BE2C (cell line): ENCODE measurements around the gene C5orf47.

ENCODE experiments used
- DNase-seq: peaks from one replicate; pipeline ENCODE4 v3.0.0-alpha.2; 2020
- H3K27me3 ChIP-seq: fragments of 250-450 bp; sonication (Bioruptor Pico); 2 replicates; pipeline ENCODE4 v1.5.1; 2020; ENCODE audit warnings: mild to moderate bottlenecking
- H3K36me3 ChIP-seq: fragments of 250-450 bp; sonication (Bioruptor Pico); 2 replicates; pipeline ENCODE4 v1.5.1; 2020; ENCODE audit warnings: mild to moderate bottlenecking
- H3K4me1 ChIP-seq: fragments of 250-450 bp; sonication (Bioruptor Pico); 2 replicates; pipeline ENCODE4 v1.5.1; 2020
- H3K4me3 ChIP-seq: 2 replicates; pipeline ENCODE4 v1.5.1; 2011; ENCODE audit warnings: low read depth, low read length
- H3K9me3 ChIP-seq: fragments of 250-450 bp; sonication (Bioruptor Pico); 2 replicates; pipeline ENCODE4 v1.5.1; 2020
- CTCF ChIP-seq: IDR thresholded peaks from 2 replicates; pipeline ENCODE4 v1.5.1; 2012; ENCODE audit warnings: mild to moderate bottlenecking, low read depth, low read length

Gene C5orf47

GRCh38 chr5:174044466-174045254, 55.7 kb downstream of the C5orf47 start:
- DNase-seq, result no peak
- Histone ChIP-seq H3K4me1 (peaks cover 11% of the 10 kb centered on the region), H3K27me3 (no peaks in the 10 kb centered on the region), H3K36me3 (peaks cover 32% of the 10 kb centered on the region), H3K4me3 (no peak overlapping the region), H3K9me3 (no peaks in the 10 kb centered on the region)
- no peak for TF ChIP-seq CTCF

GRCh38 chr5:174045470-174046025, 56.6 kb downstream of the C5orf47 start, which contains the start of gene NSG2:
TSS of gene NSG2 (plus strand) at chr5:174045706. CDS start at chr5:174046756, 1,050 bp downstream.
- H3K4me3 ChIP-seq, result peak within 1 kb of the TSS; percentile 96
- peaks cover 15% of the 10 kb centered on the region for H3K4me1 ChIP-seq
- DNase-seq, result peak; percentile 94
- H3K9me3 ChIP-seq, result no peaks in the 10 kb centered on the region
- no peaks in the 10 kb centered on the region for H3K27me3 ChIP-seq
- peaks cover 41% of the 10 kb centered on the region for H3K36me3 ChIP-seq
- TF ChIP-seq CTCF, result peak; percentile 99

GRCh38 chr5:174046558-174046957, 57.6 kb downstream of the C5orf47 start:
- Histone ChIP-seq H3K9me3 (no peaks in the 10 kb centered on the region), H3K4me3 (peak overlapping the region; percentile 96), H3K27me3 (no peaks in the 10 kb centered on the region), H3K36me3 (peaks cover 51% of the 10 kb centered on the region), H3K4me1 (peaks cover 15% of the 10 kb centered on the region)
- no peak for TF ChIP-seq CTCF
- no peak for DNase-seq

- H3K9me3 ChIP-seq, result no peaks in the 10 kb centered on the region
- H3K4me1 ChIP-seq, result peaks cover 15% of the 10 kb centered on the region
- peaks cover 61% of the 10 kb centered on the region for H3K36me3 ChIP-seq
- H3K4me3 ChIP-seq, result peak overlapping the region; percentile 96
- no peak for TF ChIP-seq CTCF
- no peak for DNase-seq
- H3K27me3 ChIP-seq, result no peaks in the 10 kb centered on the region
These were observed 58.6 kb downstream of the C5orf47 start for GRCh38 chr5:174047472-174048099.

GRCh38 chr5:174052636-174053035, 63.7 kb downstream of the C5orf47 start:
- no peak for DNase-seq
- no peak overlapping the region for H3K4me3 ChIP-seq
- no peak for TF ChIP-seq CTCF

More at GRCh38 chr5:174052636-174053035, 63.7 kb downstream of the C5orf47 start:
- Histone ChIP-seq H3K4me1 (peaks cover 8% of the 10 kb centered on the region; the same call in 1 of the 2 replicates), H3K27me3 (no peaks in the 10 kb centered on the region), H3K36me3 (peaks cover 100% of the 10 kb centered on the region), H3K9me3 (no peaks in the 10 kb centered on the region)
